ENCODE results near the gene PLA2G4A. TPM values are rescaled to one million over a fixed set of nuclear protein-coding genes. Genes with fewer than 3 reads are reported as not detected.

The PLA2G4A gene
- total RNA-seq, 2 experiments from 2014 or later: not detected

- Histone ChIP-seq H3K36me3 (ENCODE audit: insufficient read depth, low read length) (no peaks in the 10 kb centered on the region), H3K4me1 (ENCODE audit: insufficient read depth, low read length) (no peaks in the 10 kb centered on the region), H3K4me3 (ENCODE audit: low read length) (no peak overlapping the region), H3K9me3 (ENCODE audit: control insufficient read depth in 1 of 2, insufficient read depth in 1 of 2, low read length in 2 of 2) (no peaks in the 10 kb centered on the region), H3K27me3 (ENCODE audit: control insufficient read depth in 1 of 2, insufficient read depth in 2 of 2, low read length in 2 of 2) (no peaks in the 10 kb centered on the region), H3K27ac (ENCODE audit: low read depth in 1 of 2, low read length in 2 of 2) (no peak overlapping the region)
- ATAC-seq (ENCODE audit: poor library complexity) (no peak), DNase-seq (no peak)
- Mint-ChIP-seq H3K4me3 (no peak overlapping the region), H3K36me3 (ENCODE audit: low read depth) (no peaks in the 10 kb centered on the region), H3K27ac (no peak overlapping the region), H3K27me3 (no peaks in the 10 kb centered on the region), H3K4me1 (ENCODE audit: low read depth) (no peaks in the 10 kb centered on the region), H3K9me3 (no peaks in the 10 kb centered on the region)
- CTCF ChIA-PET: no interaction called here
- no peak for TF ChIP-seq CTCF (IDR thresholded peaks at IDR 0.05)
- POLR2A ChIA-PET: no interaction called here
- intact Hi-C loops (cut with DNase I, micrococcal nuclease): no loop called here
Observed at GRCh38 chr1:186875896-186876835, 47.4 kb downstream of the PLA2G4A start.

GRCh38 chr1:186878356-186878755, 49.6 kb downstream of the PLA2G4A start:
- H3K27me3 ChIP-seq (ENCODE audit: control insufficient read depth in 1 of 2, insufficient read depth in 2 of 2, low read length in 2 of 2): no peaks in the 10 kb centered on the region
- DNase-seq: no peak
- ChIA-PET CTCF (no interaction called here), POLR2A (no interaction called here)
- intact Hi-C loops (cut with DNase I, micrococcal nuclease): no loop called here
- no peak for TF ChIP-seq CTCF (IDR thresholded peaks at IDR 0.05)
- no peak overlapping the region for H3K27ac ChIP-seq (ENCODE audit: low read depth in 1 of 2, low read length in 2 of 2)
- no peak overlapping the region for H3K27ac Mint-ChIP-seq
- H3K27me3 Mint-ChIP-seq: no peaks in the 10 kb centered on the region
- H3K36me3 Mint-ChIP-seq (ENCODE audit: low read depth): no peaks in the 10 kb centered on the region
- no peaks in the 10 kb centered on the region for H3K4me1 ChIP-seq (ENCODE audit: insufficient read depth, low read length)
- H3K4me3 Mint-ChIP-seq: no peak overlapping the region
- H3K36me3 ChIP-seq (ENCODE audit: insufficient read depth, low read length): no peaks in the 10 kb centered on the region
- no peaks in the 10 kb centered on the region for H3K9me3 ChIP-seq (ENCODE audit: control insufficient read depth in 1 of 2, insufficient read depth in 1 of 2, low read length in 2 of 2)
- no peak overlapping the region for H3K4me3 ChIP-seq (ENCODE audit: low read length)
- peaks cover under 1% of the 10 kb centered on the region for H3K9me3 Mint-ChIP-seq
- no peak for ATAC-seq (ENCODE audit: poor library complexity)
- no peaks in the 10 kb centered on the region for H3K4me1 Mint-ChIP-seq (ENCODE audit: low read depth)

GRCh38 chr1:186880982-186881381, 52.2 kb downstream of the PLA2G4A start:
- DNase-seq: no peak

More at GRCh38 chr1:186880982-186881381, 52.2 kb downstream of the PLA2G4A start:
- ATAC-seq (ENCODE audit: poor library complexity): no peak
- H3K9me3 Mint-ChIP-seq: peaks cover 12% of the 10 kb centered on the region
- no peaks in the 10 kb centered on the region for H3K27me3 Mint-ChIP-seq
- Histone ChIP-seq H3K4me1 (ENCODE audit: insufficient read depth, low read length) (no peaks in the 10 kb centered on the region), H3K27me3 (ENCODE audit: control insufficient read depth in 1 of 2, insufficient read depth in 2 of 2, low read length in 2 of 2) (no peaks in the 10 kb centered on the region), H3K4me3 (ENCODE audit: low read length) (no peak overlapping the region), H3K36me3 (ENCODE audit: insufficient read depth, low read length) (no peaks in the 10 kb centered on the region), H3K9me3 (ENCODE audit: control insufficient read depth in 1 of 2, insufficient read depth in 1 of 2, low read length in 2 of 2) (no peaks in the 10 kb centered on the region), H3K27ac (ENCODE audit: low read depth in 1 of 2, low read length in 2 of 2) (no peak overlapping the region)
- ChIA-PET POLR2A (no interaction called here), CTCF (no interaction called here)
- H3K4me1 Mint-ChIP-seq (ENCODE audit: low read depth): no peaks in the 10 kb centered on the region
- no peaks in the 10 kb centered on the region for H3K36me3 Mint-ChIP-seq (ENCODE audit: low read depth)
- no peak for TF ChIP-seq CTCF (IDR thresholded peaks at IDR 0.05)
- no peak overlapping the region for H3K4me3 Mint-ChIP-seq
- no peak overlapping the region for H3K27ac Mint-ChIP-seq
- intact Hi-C loops (cut with DNase I, micrococcal nuclease): no loop called here

Measured in CD4-positive, alpha-beta T cell (primary cell).